WERI-Rb-1 (cell line): ENCODE data around the gene DLG3.

Experiments
- DNase-seq: peaks from one replicate; pipeline ENCODE4 v3.0.0-alpha.2; 2020
- H3K27ac ChIP-seq: fragments of 250-450 bp; sonication (Bioruptor Pico); 2 replicates; pipeline ENCODE4 v1.5.1; 2020; ENCODE audit warnings: mild to moderate bottlenecking, moderate library complexity
- H3K27me3 ChIP-seq: fragments of 250-450 bp; sonication (Bioruptor Pico); 2 replicates; pipeline ENCODE4 v1.5.1; 2021; ENCODE audit warnings: mild to moderate bottlenecking, low read depth, moderate library complexity; ENCODE audit not compliant: insufficient read depth, severe bottlenecking
- H3K36me3 ChIP-seq: fragments of 250-450 bp; sonication (Bioruptor Pico); 2 replicates; pipeline ENCODE4 v1.5.1; 2020; ENCODE audit warnings: mild to moderate bottlenecking, moderate library complexity
- H3K4me3 ChIP-seq: 2 replicates; pipeline ENCODE4 v1.5.1; 2011; ENCODE audit warnings: low read depth, mild to moderate bottlenecking, control low read depth, low read length
- H3K9me3 ChIP-seq: fragments of 250-450 bp; sonication (Bioruptor Pico); 2 replicates; pipeline ENCODE4 v1.5.1; 2021; ENCODE audit warnings: mild to moderate bottlenecking, moderate library complexity; ENCODE audit not compliant: severe bottlenecking
- CTCF ChIP-seq: IDR thresholded peaks from 2 replicates; pipeline ENCODE4 v1.5.1; 2011; ENCODE audit warnings: low read depth, mild to moderate bottlenecking, control low read depth, inconsistent platforms, low read length

Gene DLG3

GRCh38 chrX:70476166-70476933 is 31.7 kb downstream of the DLG3 start:
- no peak overlapping the region for H3K4me3 ChIP-seq
- H3K9me3 ChIP-seq = no peaks in the 10 kb centered on the region
- H3K27me3 ChIP-seq = peaks cover 13% of the 10 kb centered on the region
- no peak for DNase-seq
- H3K27ac ChIP-seq = peak overlapping the region; percentile 66
- TF ChIP-seq CTCF = no peak
- no peaks in the 10 kb centered on the region for H3K36me3 ChIP-seq

GRCh38 chrX:70476934-70477733 is 32.5 kb downstream of the DLG3 start:
- H3K4me3 ChIP-seq = no peak overlapping the region
- TF ChIP-seq CTCF = no peak
- peak; percentile 79 for DNase-seq
- H3K27ac ChIP-seq = peak overlapping the region; percentile 66
- H3K27me3 ChIP-seq = peaks cover 7% of the 10 kb centered on the region
- H3K36me3 ChIP-seq = no peaks in the 10 kb centered on the region
- no peaks in the 10 kb centered on the region for H3K9me3 ChIP-seq

GRCh38 chrX:70477734-70478075 is 33.1 kb downstream of the DLG3 start:
- H3K27me3 ChIP-seq = peaks cover 7% of the 10 kb centered on the region
- no peak overlapping the region for H3K4me3 ChIP-seq
- H3K9me3 ChIP-seq = no peaks in the 10 kb centered on the region
- DNase-seq = no peak
- H3K36me3 ChIP-seq = no peaks in the 10 kb centered on the region
- TF ChIP-seq CTCF = no peak
- peak overlapping the region; percentile 66 for H3K27ac ChIP-seq

GRCh38 chrX:70478526-70479245 is 34.1 kb downstream of the DLG3 start:
- H3K27me3 ChIP-seq = peaks cover 7% of the 10 kb centered on the region
- H3K9me3 ChIP-seq = no peaks in the 10 kb centered on the region
- peak overlapping the region; percentile 66 for H3K27ac ChIP-seq
- no peak overlapping the region for H3K4me3 ChIP-seq
- DNase-seq = peak; percentile 65
- no peak for TF ChIP-seq CTCF
- H3K36me3 ChIP-seq = no peaks in the 10 kb centered on the region

- no peak for TF ChIP-seq CTCF
- no peak for DNase-seq
- H3K36me3 ChIP-seq = no peaks in the 10 kb centered on the region
- no peaks in the 10 kb centered on the region for H3K9me3 ChIP-seq
- no peak overlapping the region for H3K4me3 ChIP-seq
- peak overlapping the region; percentile 66 for H3K27ac ChIP-seq
- H3K27me3 ChIP-seq = peaks cover 7% of the 10 kb centered on the region
These were observed 34.7 kb downstream of the DLG3 start for GRCh38 chrX:70479247-70479921.
